GM23338 (cell line): ENCODE results near the gene SLC10A2. TPM values are rescaled to one million over a fixed set of nuclear protein-coding genes. Genes with fewer than 3 reads are reported as not detected.

ENCODE experiments used
- ATAC-seq: fragments of 200-7000 bp; cut with Tn5 transposase; 3 replicates; pipeline ENCODE4 v1.9.1; 2020
- DNase-seq: peaks from one replicate; pipeline ENCODE4 v3.0.0-alpha.2; 2015; ENCODE audit warnings: low spot score
- H2AFZ ChIP-seq: fragments of 200-600 bp; sonication (generic); 2 replicates; pipeline ENCODE4 v1.8.0; 2016; ENCODE audit warnings: antibody characterized with exemption, mild to moderate bottlenecking, moderate library complexity
- H3F3A ChIP-seq: fragments of 200-600 bp; sonication (generic); replicated peaks from 2 replicates; pipeline ENCODE4 v1.8.0; 2017; ENCODE audit warnings: antibody characterized with exemption, mixed run types, low read depth
- H3K27ac ChIP-seq: fragments of 200-600 bp; sonication (generic); 2 replicates; pipeline ENCODE4 v1.6.1; 2016; ENCODE audit warnings: low read depth
- H3K27me3 ChIP-seq: fragments of 200-600 bp; sonication (generic); 2 replicates; pipeline ENCODE4 v1.8.0; 2016; ENCODE audit warnings: mild to moderate bottlenecking, mixed run types, moderate library complexity; ENCODE audit not compliant: insufficient read depth
- H3K36me3 ChIP-seq: fragments of 200-600 bp; sonication (generic); 2 replicates; pipeline ENCODE4 v1.8.0; 2016; ENCODE audit warnings: mild to moderate bottlenecking; ENCODE audit not compliant: insufficient read depth
- H3K4me1 ChIP-seq: fragments of 200-600 bp; sonication (generic); 2 replicates; pipeline ENCODE4 v1.8.0; 2016; ENCODE audit warnings: mild to moderate bottlenecking, moderate library complexity; ENCODE audit not compliant: insufficient read depth
- H3K4me2 ChIP-seq: fragments of 200-600 bp; sonication (generic); 2 replicates; pipeline ENCODE4 v1.7.1; 2017; ENCODE audit warnings: mixed run types
- H3K4me3 ChIP-seq: fragments of 200-600 bp; sonication (generic); 2 replicates; pipeline ENCODE4 v1.6.1; 2016; ENCODE audit warnings: mixed run types
- H3K79me2 ChIP-seq: fragments of 200-600 bp; sonication (generic); replicated peaks from 2 replicates; pipeline ENCODE4 v1.8.0; 2017; ENCODE audit warnings: mild to moderate bottlenecking; ENCODE audit not compliant: insufficient read depth
- H3K9me2 ChIP-seq: fragments of 200-600 bp; sonication (generic); 2 replicates; pipeline ENCODE4 v1.8.0; 2017; ENCODE audit not compliant: insufficient read depth
- H4K20me1 ChIP-seq: fragments of 200-600 bp; sonication (generic); replicated peaks from 2 replicates; pipeline ENCODE4 v1.8.0; 2017; ENCODE audit warnings: mild to moderate bottlenecking; ENCODE audit not compliant: insufficient read depth
- H3K27ac Mint-ChIP-seq: 2 replicates; pipeline ENCODE4 v1.8.0; 2020; ENCODE audit warnings: inconsistent platforms, mild to moderate bottlenecking, moderate library complexity, mixed read lengths
- H3K27me3 Mint-ChIP-seq: 3 replicates; pipeline ENCODE4 v1.8.0; 2022; ENCODE audit warnings: low read depth, mild to moderate bottlenecking, moderate library complexity, mixed read lengths, inconsistent platforms; ENCODE audit not compliant: insufficient read depth, poor library complexity
- H3K36me3 Mint-ChIP-seq: 3 replicates; pipeline ENCODE4 v1.8.0; 2021; ENCODE audit warnings: low read depth, mild to moderate bottlenecking, inconsistent platforms, moderate library complexity, mixed read lengths
- H3K4me1 Mint-ChIP-seq: 3 replicates; pipeline ENCODE4 v1.8.0; 2020; ENCODE audit warnings: mild to moderate bottlenecking, inconsistent platforms, mixed read lengths
- H3K4me3 Mint-ChIP-seq: 3 replicates; pipeline ENCODE4 v1.8.0; 2021; ENCODE audit warnings: moderate library complexity, mild to moderate bottlenecking, inconsistent platforms, mixed read lengths
- H3K9me3 Mint-ChIP-seq: 3 replicates; pipeline ENCODE4 v1.8.0; 2020; ENCODE audit warnings: moderate library complexity, mild to moderate bottlenecking, inconsistent platforms, mixed read lengths
- CREB1 ChIP-seq: fragments of 250-450 bp; sonication (Bioruptor Pico); IDR thresholded peaks from 2 replicates; pipeline ENCODE4 v1.5.0; 2020; ENCODE audit warnings: low read depth, mild to moderate bottlenecking, moderate library complexity
- EZH2 ChIP-seq: fragments of 200-600 bp; sonication (generic); IDR thresholded peaks from one replicate; pipeline ENCODE4 v1.8.0; 2017; ENCODE audit warnings: antibody characterized with exemption, mild to moderate bottlenecking, low read depth; ENCODE audit not compliant: unreplicated experiment
- JUNB ChIP-seq: IDR thresholded peaks from one replicate; pipeline ENCODE4 v1.6.1; 2016; ENCODE audit warnings: antibody characterized with exemption; ENCODE audit not compliant: unreplicated experiment
- NANOG ChIP-seq: IDR thresholded peaks from 2 replicates; pipeline ENCODE4 v1.6.1; 2016; ENCODE audit warnings: antibody characterized with exemption, borderline replicate concordance
- ZNF331 ChIP-seq: fragments of 250-450 bp; sonication (Bioruptor Pico); IDR thresholded peaks from 2 replicates; pipeline ENCODE4 v1.5.0; 2020; ENCODE audit warnings: low read depth, mild to moderate bottlenecking, moderate library complexity
- polyA plus RNA-seq: library from polyadenylated mRNA; unstranded; fragments of >200 nt; fragmentation: Nextera tagmentation; extraction: Ambion mirVana; gene quantifications from 2 replicates; pipeline ENCODE4 v1.2.1, GENCODE V29; 2016
- total RNA-seq: library from RNA; depleted of rRNA; stranded (reverse); fragments of >200 nt; shearing (Covaris generic); gene quantifications from 2 replicates; pipeline ENCODE4 v1.2.3, GENCODE V29; 2014
- TF ChIP-seq, protein P1 (sequence below): fragments of 250-450 bp; sonication (Bioruptor Pico); IDR thresholded peaks from 2 replicates; pipeline ENCODE4 v1.5.0; 2020; ENCODE audit warnings: mild to moderate bottlenecking, moderate library complexity
- TF ChIP-seq, protein P2 (sequence below): IDR thresholded peaks from one replicate; pipeline ENCODE4 v1.6.1; 2018; ENCODE audit warnings: antibody characterized with exemption; ENCODE audit not compliant: unreplicated experiment
- TF ChIP-seq, protein P3 (sequence below), 2 experiments: fragments of 200-600 bp in 1 of 2; sonication (generic) in 1 of 2; conservative IDR thresholded peaks; 2 replicates each; pipeline versions ENCODE4 v1.5.1 to v1.6.1; 2016 to 2017; ENCODE audit warnings: antibody characterized with exemption in 2 of 2, low read depth in 2 of 2, mild to moderate bottlenecking in 2 of 2, moderate library complexity in 1 of 2

The SLC10A2 gene
- total and polyA plus RNA-seq, 2 experiments from 2014 or later: not detected

DNA sequence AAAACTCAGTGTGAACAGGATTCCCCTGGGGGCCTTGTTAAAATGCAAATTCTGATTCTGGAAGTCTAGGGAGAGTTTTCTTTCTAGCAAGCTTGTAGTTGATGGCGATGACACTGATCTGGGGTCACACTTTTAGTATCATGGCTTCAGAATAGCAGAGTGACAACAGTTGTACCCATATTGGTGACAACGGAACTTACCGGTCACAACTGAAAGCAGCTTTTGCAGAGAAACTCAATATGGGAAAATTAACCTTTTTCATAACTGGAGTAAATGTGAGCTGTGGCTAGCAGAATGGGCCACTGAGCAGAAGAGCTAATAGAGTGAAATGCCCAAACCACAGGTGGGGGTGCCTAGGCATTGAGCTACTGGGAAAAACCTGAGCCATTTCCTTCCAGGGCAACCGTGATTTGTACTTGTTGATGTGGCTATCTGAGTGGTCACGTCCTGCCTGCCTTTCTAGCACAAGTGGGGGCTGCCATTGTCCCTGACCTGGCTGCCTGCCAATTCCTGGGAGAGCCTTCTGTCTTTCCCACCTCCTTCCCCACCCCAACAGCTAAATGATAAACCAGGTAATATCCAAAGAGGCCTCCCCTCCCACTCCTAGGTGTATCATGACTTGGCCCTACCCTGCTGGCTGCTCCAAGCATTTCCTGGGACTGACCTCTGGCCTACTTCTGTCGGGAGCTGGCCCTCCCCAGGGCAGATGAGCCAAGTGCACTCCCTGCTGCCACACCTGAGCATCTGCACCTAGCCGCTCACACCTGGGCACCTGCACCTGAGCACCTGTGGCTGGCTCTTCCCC lies 1.7 kb upstream of the SLC10A2 start:
- Histone ChIP-seq H3K4me2 (peak overlapping the region; percentile 53; the same call in 1 of the 2 replicates), H3K27me3 (no peaks in the 10 kb centered on the region), H3K4me1 (peaks cover 32% of the 10 kb centered on the region), H4K20me1 (no peaks in the 10 kb centered on the region), H3K4me3 (no peak overlapping the region), H3K79me2 (no peaks in the 10 kb centered on the region), H3K36me3 (no peaks in the 10 kb centered on the region), H3K27ac (no peak overlapping the region), H3F3A (0 out of 2 replicates have a peak, but pooled peaks cover 2% of the 10 kb centered on the region), H2AFZ (peak overlapping the region; percentile 56; the same call in 1 of the 2 replicates), H3K9me2 (no peaks in the 10 kb centered on the region; the same call in 1 of the 2 replicates)
- Mint-ChIP-seq H3K27me3 (peaks cover 4% of the 10 kb centered on the region), H3K36me3 (no peaks in the 10 kb centered on the region), H3K4me1 (peaks cover 35% of the 10 kb centered on the region), H3K27ac (peak overlapping the region; percentile 88), H3K9me3 (no peaks in the 10 kb centered on the region), H3K4me3 (peak overlapping the region; percentile 12; the same call in 1 of the 3 replicates)
- TF ChIP-seq EZH2 (no peak), ZNF331 (CRISPR knock-in tag) (no peak), JUNB (no peak), NANOG (no peak), CREB1 (CRISPR knock-in tag) (no peak)
- TF ChIP-seq, protein P1, sequence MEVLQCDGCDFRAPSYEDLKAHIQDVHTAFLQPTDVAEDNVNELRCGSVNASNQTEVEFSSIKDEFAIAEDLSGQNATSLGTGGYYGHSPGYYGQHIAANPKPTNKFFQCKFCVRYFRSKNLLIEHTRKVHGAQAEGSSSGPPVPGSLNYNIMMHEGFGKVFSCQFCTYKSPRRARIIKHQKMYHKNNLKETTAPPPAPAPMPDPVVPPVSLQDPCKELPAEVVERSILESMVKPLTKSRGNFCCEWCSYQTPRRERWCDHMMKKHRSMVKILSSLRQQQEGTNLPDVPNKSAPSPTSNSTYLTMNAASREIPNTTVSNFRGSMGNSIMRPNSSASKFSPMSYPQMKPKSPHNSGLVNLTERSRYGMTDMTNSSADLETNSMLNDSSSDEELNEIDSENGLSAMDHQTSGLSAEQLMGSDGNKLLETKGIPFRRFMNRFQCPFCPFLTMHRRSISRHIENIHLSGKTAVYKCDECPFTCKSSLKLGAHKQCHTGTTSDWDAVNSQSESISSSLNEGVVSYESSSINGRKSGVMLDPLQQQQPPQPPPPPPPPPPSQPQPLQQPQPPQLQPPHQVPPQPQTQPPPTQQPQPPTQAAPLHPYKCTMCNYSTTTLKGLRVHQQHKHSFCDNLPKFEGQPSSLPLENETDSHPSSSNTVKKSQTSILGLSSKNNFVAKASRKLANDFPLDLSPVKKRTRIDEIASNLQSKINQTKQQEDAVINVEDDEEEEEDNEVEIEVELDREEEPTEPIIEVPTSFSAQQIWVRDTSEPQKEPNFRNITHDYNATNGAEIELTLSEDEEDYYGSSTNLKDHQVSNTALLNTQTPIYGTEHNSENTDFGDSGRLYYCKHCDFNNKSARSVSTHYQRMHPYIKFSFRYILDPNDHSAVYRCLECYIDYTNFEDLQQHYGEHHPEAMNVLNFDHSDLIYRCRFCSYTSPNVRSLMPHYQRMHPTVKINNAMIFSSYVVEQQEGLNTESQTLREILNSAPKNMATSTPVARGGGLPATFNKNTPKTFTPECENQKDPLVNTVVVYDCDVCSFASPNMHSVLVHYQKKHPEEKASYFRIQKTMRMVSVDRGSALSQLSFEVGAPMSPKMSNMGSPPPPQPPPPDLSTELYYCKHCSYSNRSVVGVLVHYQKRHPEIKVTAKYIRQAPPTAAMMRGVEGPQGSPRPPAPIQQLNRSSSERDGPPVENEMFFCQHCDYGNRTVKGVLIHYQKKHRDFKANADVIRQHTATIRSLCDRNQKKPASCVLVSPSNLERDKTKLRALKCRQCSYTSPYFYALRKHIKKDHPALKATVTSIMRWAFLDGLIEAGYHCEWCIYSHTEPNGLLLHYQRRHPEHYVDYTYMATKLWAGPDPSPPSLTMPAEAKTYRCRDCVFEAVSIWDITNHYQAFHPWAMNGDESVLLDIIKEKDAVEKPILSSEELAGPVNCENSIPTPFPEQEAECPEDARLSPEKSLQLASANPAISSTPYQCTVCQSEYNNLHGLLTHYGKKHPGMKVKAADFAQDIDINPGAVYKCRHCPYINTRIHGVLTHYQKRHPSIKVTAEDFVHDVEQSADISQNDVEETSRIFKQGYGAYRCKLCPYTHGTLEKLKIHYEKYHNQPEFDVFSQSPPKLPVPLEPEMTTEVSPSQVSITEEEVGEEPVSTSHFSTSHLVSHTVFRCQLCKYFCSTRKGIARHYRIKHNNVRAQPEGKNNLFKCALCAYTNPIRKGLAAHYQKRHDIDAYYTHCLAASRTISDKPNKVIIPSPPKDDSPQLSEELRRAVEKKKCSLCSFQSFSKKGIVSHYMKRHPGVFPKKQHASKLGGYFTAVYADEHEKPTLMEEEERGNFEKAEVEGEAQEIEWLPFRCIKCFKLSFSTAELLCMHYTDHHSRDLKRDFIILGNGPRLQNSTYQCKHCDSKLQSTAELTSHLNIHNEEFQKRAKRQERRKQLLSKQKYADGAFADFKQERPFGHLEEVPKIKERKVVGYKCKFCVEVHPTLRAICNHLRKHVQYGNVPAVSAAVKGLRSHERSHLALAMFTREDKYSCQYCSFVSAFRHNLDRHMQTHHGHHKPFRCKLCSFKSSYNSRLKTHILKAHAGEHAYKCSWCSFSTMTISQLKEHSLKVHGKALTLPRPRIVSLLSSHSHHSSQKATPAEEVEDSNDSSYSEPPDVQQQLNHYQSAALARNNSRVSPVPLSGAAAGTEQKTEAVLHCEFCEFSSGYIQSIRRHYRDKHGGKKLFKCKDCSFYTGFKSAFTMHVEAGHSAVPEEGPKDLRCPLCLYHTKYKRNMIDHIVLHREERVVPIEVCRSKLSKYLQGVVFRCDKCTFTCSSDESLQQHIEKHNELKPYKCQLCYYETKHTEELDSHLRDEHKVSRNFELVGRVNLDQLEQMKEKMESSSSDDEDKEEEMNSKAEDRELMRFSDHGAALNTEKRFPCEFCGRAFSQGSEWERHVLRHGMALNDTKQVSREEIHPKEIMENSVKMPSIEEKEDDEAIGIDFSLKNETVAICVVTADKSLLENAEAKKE (CRISPR knock-in tag): no peak
- TF ChIP-seq, protein P2, sequence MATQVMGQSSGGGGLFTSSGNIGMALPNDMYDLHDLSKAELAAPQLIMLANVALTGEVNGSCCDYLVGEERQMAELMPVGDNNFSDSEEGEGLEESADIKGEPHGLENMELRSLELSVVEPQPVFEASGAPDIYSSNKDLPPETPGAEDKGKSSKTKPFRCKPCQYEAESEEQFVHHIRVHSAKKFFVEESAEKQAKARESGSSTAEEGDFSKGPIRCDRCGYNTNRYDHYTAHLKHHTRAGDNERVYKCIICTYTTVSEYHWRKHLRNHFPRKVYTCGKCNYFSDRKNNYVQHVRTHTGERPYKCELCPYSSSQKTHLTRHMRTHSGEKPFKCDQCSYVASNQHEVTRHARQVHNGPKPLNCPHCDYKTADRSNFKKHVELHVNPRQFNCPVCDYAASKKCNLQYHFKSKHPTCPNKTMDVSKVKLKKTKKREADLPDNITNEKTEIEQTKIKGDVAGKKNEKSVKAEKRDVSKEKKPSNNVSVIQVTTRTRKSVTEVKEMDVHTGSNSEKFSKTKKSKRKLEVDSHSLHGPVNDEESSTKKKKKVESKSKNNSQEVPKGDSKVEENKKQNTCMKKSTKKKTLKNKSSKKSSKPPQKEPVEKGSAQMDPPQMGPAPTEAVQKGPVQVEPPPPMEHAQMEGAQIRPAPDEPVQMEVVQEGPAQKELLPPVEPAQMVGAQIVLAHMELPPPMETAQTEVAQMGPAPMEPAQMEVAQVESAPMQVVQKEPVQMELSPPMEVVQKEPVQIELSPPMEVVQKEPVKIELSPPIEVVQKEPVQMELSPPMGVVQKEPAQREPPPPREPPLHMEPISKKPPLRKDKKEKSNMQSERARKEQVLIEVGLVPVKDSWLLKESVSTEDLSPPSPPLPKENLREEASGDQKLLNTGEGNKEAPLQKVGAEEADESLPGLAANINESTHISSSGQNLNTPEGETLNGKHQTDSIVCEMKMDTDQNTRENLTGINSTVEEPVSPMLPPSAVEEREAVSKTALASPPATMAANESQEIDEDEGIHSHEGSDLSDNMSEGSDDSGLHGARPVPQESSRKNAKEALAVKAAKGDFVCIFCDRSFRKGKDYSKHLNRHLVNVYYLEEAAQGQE: no peak
- TF ChIP-seq, protein P3, sequence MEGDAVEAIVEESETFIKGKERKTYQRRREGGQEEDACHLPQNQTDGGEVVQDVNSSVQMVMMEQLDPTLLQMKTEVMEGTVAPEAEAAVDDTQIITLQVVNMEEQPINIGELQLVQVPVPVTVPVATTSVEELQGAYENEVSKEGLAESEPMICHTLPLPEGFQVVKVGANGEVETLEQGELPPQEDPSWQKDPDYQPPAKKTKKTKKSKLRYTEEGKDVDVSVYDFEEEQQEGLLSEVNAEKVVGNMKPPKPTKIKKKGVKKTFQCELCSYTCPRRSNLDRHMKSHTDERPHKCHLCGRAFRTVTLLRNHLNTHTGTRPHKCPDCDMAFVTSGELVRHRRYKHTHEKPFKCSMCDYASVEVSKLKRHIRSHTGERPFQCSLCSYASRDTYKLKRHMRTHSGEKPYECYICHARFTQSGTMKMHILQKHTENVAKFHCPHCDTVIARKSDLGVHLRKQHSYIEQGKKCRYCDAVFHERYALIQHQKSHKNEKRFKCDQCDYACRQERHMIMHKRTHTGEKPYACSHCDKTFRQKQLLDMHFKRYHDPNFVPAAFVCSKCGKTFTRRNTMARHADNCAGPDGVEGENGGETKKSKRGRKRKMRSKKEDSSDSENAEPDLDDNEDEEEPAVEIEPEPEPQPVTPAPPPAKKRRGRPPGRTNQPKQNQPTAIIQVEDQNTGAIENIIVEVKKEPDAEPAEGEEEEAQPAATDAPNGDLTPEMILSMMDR (conservative IDR thresholded peaks at IDR 0.05; ENCODE audit: low read depth in 2 of 2): peak; percentile 48 to 81
- peak; percentile 64 for DNase-seq
- ATAC-seq: peak; percentile 98
